Measurements from ENCODE around the gene VTCN1. TPM values are rescaled to one million over a fixed set of nuclear protein-coding genes. Genes with fewer than 3 reads are reported as not detected.

The VTCN1 gene
- total RNA-seq, 1 donor from 2014 or later = 0.47 TPM

DNA sequence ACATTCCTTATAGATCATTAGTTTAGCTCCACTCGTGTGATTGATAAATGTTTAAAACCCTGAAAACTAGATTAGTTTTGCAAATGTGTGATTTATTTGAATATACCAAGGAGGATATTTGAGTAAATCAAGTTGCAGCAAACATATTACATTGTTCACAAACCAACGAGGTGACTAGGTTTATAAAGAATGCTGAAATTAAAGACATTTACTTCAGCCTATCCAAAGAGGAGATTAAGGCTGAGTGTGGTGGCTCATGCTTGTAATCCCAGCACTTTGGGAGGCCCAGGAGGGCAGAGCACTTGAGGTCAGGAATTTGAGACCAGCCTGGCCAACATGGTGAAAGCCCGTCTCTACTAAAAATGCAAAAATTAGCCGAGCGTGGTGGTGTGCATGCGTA, 34.1 kb downstream of the VTCN1 start:
- H3K36me3 Mint-ChIP-seq (ENCODE audit: low read depth) = no peaks in the 10 kb centered on the region
- TF ChIP-seq, protein P1, sequence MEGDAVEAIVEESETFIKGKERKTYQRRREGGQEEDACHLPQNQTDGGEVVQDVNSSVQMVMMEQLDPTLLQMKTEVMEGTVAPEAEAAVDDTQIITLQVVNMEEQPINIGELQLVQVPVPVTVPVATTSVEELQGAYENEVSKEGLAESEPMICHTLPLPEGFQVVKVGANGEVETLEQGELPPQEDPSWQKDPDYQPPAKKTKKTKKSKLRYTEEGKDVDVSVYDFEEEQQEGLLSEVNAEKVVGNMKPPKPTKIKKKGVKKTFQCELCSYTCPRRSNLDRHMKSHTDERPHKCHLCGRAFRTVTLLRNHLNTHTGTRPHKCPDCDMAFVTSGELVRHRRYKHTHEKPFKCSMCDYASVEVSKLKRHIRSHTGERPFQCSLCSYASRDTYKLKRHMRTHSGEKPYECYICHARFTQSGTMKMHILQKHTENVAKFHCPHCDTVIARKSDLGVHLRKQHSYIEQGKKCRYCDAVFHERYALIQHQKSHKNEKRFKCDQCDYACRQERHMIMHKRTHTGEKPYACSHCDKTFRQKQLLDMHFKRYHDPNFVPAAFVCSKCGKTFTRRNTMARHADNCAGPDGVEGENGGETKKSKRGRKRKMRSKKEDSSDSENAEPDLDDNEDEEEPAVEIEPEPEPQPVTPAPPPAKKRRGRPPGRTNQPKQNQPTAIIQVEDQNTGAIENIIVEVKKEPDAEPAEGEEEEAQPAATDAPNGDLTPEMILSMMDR (conservative IDR thresholded peaks at IDR 0.05) = no peak
- no peak overlapping the region for H3K27ac Mint-ChIP-seq (ENCODE audit: unreplicated experiment)
- peaks cover 72% of the 10 kb centered on the region for H3K4me1 Mint-ChIP-seq
- peaks cover 7% of the 10 kb centered on the region for H3K9me3 Mint-ChIP-seq
- H3K4me3 Mint-ChIP-seq = no peak overlapping the region
- no peaks in the 10 kb centered on the region for H3K27me3 Mint-ChIP-seq (ENCODE audit: low read depth)
- no peak for DNase-seq (ENCODE audit: low read depth, low spot score)

DNA sequence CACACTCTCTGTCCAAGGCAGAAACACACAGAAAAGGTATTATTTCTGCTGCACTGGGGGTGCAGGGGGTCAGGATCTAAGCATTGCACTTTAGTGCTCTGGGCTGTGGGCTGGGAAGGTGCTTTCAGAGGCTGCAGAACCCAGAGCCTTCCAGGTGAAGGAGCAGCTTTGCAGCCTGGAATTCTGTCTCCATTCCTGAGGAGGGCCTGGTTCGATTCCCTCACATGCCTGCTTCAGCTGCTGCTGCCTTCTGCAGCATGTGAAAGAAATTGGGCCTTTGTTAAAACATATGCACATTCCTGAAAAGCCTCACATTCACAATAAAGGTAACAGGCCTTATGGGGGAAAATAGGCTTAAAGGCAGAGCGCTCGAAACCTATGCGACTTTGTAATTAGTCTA, 35.9 kb downstream of the VTCN1 start:
- TF ChIP-seq, protein P1 (conservative IDR thresholded peaks at IDR 0.05) = no peak
- DNase-seq (ENCODE audit: low read depth, low spot score) = no peak
- H3K27ac Mint-ChIP-seq (ENCODE audit: unreplicated experiment) = peak overlapping the region; percentile 43
- H3K9me3 Mint-ChIP-seq = peaks cover 9% of the 10 kb centered on the region
- H3K4me1 Mint-ChIP-seq = peaks cover 72% of the 10 kb centered on the region
- no peak overlapping the region for H3K4me3 Mint-ChIP-seq
- no peaks in the 10 kb centered on the region for H3K36me3 Mint-ChIP-seq (ENCODE audit: low read depth)
- no peaks in the 10 kb centered on the region for H3K27me3 Mint-ChIP-seq (ENCODE audit: low read depth)

DNA sequence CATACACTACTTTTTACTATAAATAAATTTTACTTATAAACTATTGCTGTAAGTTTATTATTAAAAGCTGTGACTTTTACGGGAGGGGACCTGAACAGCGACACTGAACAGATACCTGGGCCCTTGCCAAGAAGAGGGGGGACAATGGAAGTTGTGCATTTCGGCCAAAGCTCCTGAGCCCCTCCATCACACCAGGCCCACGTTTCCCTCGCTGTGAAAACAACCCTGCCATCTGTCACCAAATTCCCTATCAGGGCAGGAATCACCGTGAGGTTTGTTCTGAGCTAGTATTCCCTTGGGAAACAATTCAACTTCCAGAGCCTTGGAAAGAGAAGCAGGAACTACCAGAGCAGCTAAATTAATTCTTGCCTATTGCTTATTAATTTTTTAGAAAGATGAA, 37.0 kb downstream of the VTCN1 start:
- no peak for DNase-seq (ENCODE audit: low read depth, low spot score)
- Mint-ChIP-seq H3K4me3 (no peak overlapping the region), H3K27me3 (ENCODE audit: low read depth) (no peaks in the 10 kb centered on the region), H3K4me1 (peaks cover 62% of the 10 kb centered on the region), H3K9me3 (peaks cover 10% of the 10 kb centered on the region), H3K36me3 (ENCODE audit: low read depth) (no peaks in the 10 kb centered on the region), H3K27ac (ENCODE audit: unreplicated experiment) (no peak overlapping the region)
- TF ChIP-seq, protein P1 (conservative IDR thresholded peaks at IDR 0.05) = no peak

DNA sequence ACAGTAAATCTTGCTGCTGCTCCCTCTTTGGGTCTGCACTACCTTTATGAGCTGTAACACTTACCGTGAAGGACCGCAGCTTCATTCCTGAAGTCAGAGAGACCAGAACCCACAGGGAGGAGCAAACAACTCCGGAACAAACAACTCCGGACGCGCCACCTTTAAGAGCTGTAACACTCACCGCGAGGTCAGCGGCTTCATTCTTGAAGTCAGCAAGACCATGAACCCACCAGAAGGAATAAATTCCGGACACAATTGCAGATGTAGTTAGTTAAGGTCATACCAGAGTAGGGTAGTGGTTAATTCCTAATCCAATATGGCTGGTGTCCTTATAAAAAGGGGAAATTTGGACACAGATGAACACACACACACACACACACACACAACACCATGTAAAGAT, 37.7 kb downstream of the VTCN1 start:
- H3K4me3 Mint-ChIP-seq = no peak overlapping the region
- H3K36me3 Mint-ChIP-seq (ENCODE audit: low read depth) = no peaks in the 10 kb centered on the region
- H3K9me3 Mint-ChIP-seq = peaks cover 10% of the 10 kb centered on the region
- DNase-seq (ENCODE audit: low read depth, low spot score) = no peak
- H3K27ac Mint-ChIP-seq (ENCODE audit: unreplicated experiment) = peak overlapping the region; percentile 92
- H3K27me3 Mint-ChIP-seq (ENCODE audit: low read depth) = no peaks in the 10 kb centered on the region
- peaks cover 60% of the 10 kb centered on the region for H3K4me1 Mint-ChIP-seq
- TF ChIP-seq, protein P1 (conservative IDR thresholded peaks at IDR 0.05) = no peak

DNA sequence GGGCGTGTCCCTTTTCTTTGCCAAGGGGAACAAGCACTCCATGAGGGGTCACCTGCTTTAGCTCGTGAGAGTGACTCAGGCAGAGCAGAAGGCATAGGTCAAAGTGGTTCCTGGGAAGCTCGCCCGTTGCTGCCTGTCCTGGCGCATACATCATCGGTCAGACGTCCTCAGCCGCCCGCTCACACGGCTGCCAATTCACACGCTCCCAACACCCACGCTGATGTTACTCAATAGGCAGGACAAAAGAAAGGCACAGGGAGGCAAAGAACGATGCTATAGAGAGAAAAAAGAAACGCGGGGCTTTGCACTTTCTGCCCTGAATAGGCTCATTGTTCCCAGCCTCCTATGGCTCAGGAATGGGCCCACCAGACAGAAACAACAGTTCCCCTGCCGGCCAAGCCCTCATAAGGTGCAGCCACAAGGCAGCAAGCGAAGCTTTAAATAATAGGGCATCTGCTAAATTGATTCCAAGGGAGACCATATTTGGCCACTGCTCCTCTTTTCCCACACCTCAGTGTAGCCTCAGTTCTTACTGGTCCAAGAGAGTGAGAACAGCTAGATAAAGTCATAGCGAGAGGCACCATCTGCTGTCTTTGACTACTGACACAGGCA, 38.7 kb downstream of the VTCN1 start:
- peak overlapping the region; percentile 76 for H3K4me3 Mint-ChIP-seq
- peaks cover 60% of the 10 kb centered on the region for H3K4me1 Mint-ChIP-seq
- TF ChIP-seq, protein P1 (conservative IDR thresholded peaks at IDR 0.05) = no peak
- peak; percentile 57 for DNase-seq (ENCODE audit: low read depth, low spot score)
- H3K27me3 Mint-ChIP-seq (ENCODE audit: low read depth) = no peaks in the 10 kb centered on the region
- peaks cover 10% of the 10 kb centered on the region for H3K9me3 Mint-ChIP-seq
- H3K27ac Mint-ChIP-seq (ENCODE audit: unreplicated experiment) = peak overlapping the region; percentile 92
- H3K36me3 Mint-ChIP-seq (ENCODE audit: low read depth) = no peaks in the 10 kb centered on the region
